Astrocyte (in vitro differentiated cells and primary cell): ENCODE data around the gene PWP2.

ENCODE experiments used
- CTCF ChIP-seq: IDR thresholded peaks from 2 replicates; pipeline ENCODE4 v1.5.1; 2011; ENCODE audit warnings: low read depth, mild to moderate bottlenecking, inconsistent platforms, low read length, moderate library complexity; ENCODE audit not compliant: insufficient read depth
- EZH2 ChIP-seq: IDR thresholded peaks from 2 replicates; pipeline ENCODE4 v1.6.1; 2012; ENCODE audit warnings: mild to moderate bottlenecking, low read length, inconsistent platforms; ENCODE audit not compliant: insufficient read depth

GRCh38 chr21:44093761-44094160, 13.4 kb upstream of the PWP2 start:
- TF ChIP-seq CTCF (no peak), EZH2 (no peak)
